ENCODE measurements around the gene MADD.

Gene MADD

GRCh38 chr11:47253660-47254059 is 16.3 kb upstream of the MADD start:
- DNase-seq, result no peak

GRCh38 chr11:47254386-47254785 is 15.5 kb upstream of the MADD start:
- DNase-seq, result no peak

- no peak for DNase-seq
Observed at GRCh38 chr11:47256374-47256773, 13.6 kb upstream of the MADD start.

GRCh38 chr11:47257177-47257516 is 12.8 kb upstream of the MADD start:
- DNase-seq, result no peak

- DNase-seq, result no peak
Observed at GRCh38 chr11:47257517-47258316, 12.2 kb upstream of the MADD start, which contains the start of gene NR1H3. TSS of gene NR1H3 (plus strand) at chr11:47257996. CDS start at chr11:47259217, 1,221 bp downstream.

- DNase-seq, result no peak
Observed at GRCh38 chr11:47258317-47258902, 11.5 kb upstream of the MADD start.

GRCh38 chr11:47259232-47259977 is 10.5 kb upstream of the MADD start:
- DNase-seq, result no peak

- no peak for DNase-seq
Observed at GRCh38 chr11:47260366-47260765, 9.6 kb upstream of the MADD start.

GRCh38 chr11:47261291-47261800 is 8.6 kb upstream of the MADD start:
- no peak for DNase-seq

GRCh38 chr11:47264119-47264518 is 5.8 kb upstream of the MADD start:
- no peak for DNase-seq

- DNase-seq, result no peak
Observed at GRCh38 chr11:47264521-47264920, 5.4 kb upstream of the MADD start.

GRCh38 chr11:47267876-47268275 is 2.1 kb upstream of the MADD start:
- DNase-seq, result no peak

- no peak for DNase-seq
Observed at GRCh38 chr11:47268448-47269001, 1.4 kb upstream of the MADD start.

GRCh38 chr11:47269002-47269828 is 718 bp upstream of the MADD start:
- peak; percentile 79 for DNase-seq

GRCh38 chr11:47270331-47271271 is 668 bp downstream of the MADD start:
- DNase-seq, result peak; percentile 23

GRCh38 chr11:47271328-47271727 is 1.4 kb downstream of the MADD start:
- DNase-seq, result no peak

GRCh38 chr11:47271961-47272661 is 2.2 kb downstream of the MADD start:
- no peak for DNase-seq

GRCh38 chr11:47272706-47273105 is 2.8 kb downstream of the MADD start:
- DNase-seq, result no peak

GRCh38 chr11:47274495-47275235 is 4.7 kb downstream of the MADD start:
- no peak for DNase-seq

- no peak for DNase-seq
Observed at GRCh38 chr11:47276923-47277322, 7.0 kb downstream of the MADD start.

Data from NCI-H748 treated with DMSO at 0.1 percent for 48 hours (cell line).